Fibroblast of skin of abdomen (primary cell): ENCODE data around the gene DCUN1D1.

Source experiments
- DNase-seq: peaks from one replicate; pipeline ENCODE4 v3.0.0-alpha.2; 2013

The DCUN1D1 gene

GRCh38 chr3:182935803-182936202, 44.5 kb downstream of the DCUN1D1 start:
- DNase-seq: no peak

GRCh38 chr3:182925944-182926337, 54.4 kb downstream of the DCUN1D1 start:
- no peak for DNase-seq

GRCh38 chr3:182925330-182925943, 54.9 kb downstream of the DCUN1D1 start:
- DNase-seq: peak; percentile 61

GRCh38 chr3:182921665-182922355, 58.5 kb downstream of the DCUN1D1 start:
- peak; percentile 49 for DNase-seq

GRCh38 chr3:182920515-182921084, 59.7 kb downstream of the DCUN1D1 start:
- DNase-seq: no peak

GRCh38 chr3:182919866-182920357, 60.4 kb downstream of the DCUN1D1 start:
- no peak for DNase-seq

- DNase-seq: no peak
Observed at GRCh38 chr3:182917134-182917533, 63.2 kb downstream of the DCUN1D1 start.

GRCh38 chr3:182914341-182914740, 66.0 kb downstream of the DCUN1D1 start:
- no peak for DNase-seq

GRCh38 chr3:182913889-182914288, 66.4 kb downstream of the DCUN1D1 start:
- DNase-seq: no peak

GRCh38 chr3:182912474-182912873, 67.9 kb downstream of the DCUN1D1 start:
- no peak for DNase-seq

- DNase-seq: no peak
Observed at GRCh38 chr3:182911782-182912111, 68.6 kb downstream of the DCUN1D1 start.

- no peak for DNase-seq
Observed at GRCh38 chr3:182910936-182911781, 69.2 kb downstream of the DCUN1D1 start.

GRCh38 chr3:182909318-182910040, 70.9 kb downstream of the DCUN1D1 start:
- DNase-seq: peak; percentile 10

- no peak for DNase-seq
Observed at GRCh38 chr3:182908471-182908870, 71.9 kb downstream of the DCUN1D1 start.

- no peak for DNase-seq
Observed at GRCh38 chr3:182906036-182906435, 74.3 kb downstream of the DCUN1D1 start.

- no peak for DNase-seq
Observed at GRCh38 chr3:182905623-182906022, 74.7 kb downstream of the DCUN1D1 start.

GRCh38 chr3:182904164-182904563, 76.2 kb downstream of the DCUN1D1 start:
- no peak for DNase-seq

GRCh38 chr3:182902236-182902635, 78.1 kb downstream of the DCUN1D1 start:
- no peak for DNase-seq

GRCh38 chr3:182896553-182896952, 83.8 kb downstream of the DCUN1D1 start:
- DNase-seq: no peak

GRCh38 chr3:182895513-182896112, 84.7 kb downstream of the DCUN1D1 start:
- DNase-seq: no peak

- no peak for DNase-seq
Observed at GRCh38 chr3:182892226-182892625, 88.1 kb downstream of the DCUN1D1 start.

GRCh38 chr3:182891364-182891763, 89.0 kb downstream of the DCUN1D1 start:
- DNase-seq: no peak
